Measurements from ENCODE around the gene IFNG.

The IFNG gene

DNA sequence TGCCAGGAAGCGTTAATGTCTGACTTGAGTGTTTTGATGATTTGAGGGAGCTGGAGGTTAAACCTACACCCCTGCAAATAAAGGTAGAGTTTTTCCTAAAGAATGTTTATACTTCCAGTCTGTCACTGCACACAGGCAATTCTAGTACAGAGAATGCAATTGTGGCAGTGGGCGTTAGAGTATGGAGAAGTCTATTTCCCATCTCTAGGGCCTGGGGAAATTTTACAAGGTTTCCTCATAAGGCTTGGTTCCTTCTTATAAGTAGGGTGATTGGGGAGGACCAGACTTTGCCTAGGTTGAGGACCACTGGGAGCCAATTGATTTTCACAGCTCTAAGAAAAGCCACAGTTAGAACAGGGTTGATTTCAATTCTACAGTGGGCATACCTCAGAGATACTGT is 44.3 kb downstream of the IFNG start:
- DNase-seq (ENCODE audit: low spot score) = no peak

DNA sequence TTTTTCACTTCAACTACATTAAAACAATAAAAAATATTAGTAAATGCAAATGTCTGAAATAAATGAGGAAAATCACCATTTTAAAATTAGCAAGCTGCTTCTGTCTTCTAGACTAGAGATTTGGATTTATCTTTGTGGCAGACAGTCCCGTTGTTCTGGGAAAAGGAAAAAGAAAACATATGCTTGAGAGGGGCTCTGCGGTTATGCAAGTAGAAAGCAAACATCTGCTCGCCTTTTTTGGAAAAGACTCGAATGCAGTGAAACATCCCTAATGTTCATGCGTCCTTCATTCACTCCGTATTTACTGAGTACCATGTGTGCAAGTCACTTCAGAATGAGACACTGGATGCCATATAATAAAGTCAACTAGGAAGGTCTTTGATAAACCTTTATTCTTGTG is 44.9 kb downstream of the IFNG start:
- DNase-seq (ENCODE audit: low spot score) = no peak

DNA sequence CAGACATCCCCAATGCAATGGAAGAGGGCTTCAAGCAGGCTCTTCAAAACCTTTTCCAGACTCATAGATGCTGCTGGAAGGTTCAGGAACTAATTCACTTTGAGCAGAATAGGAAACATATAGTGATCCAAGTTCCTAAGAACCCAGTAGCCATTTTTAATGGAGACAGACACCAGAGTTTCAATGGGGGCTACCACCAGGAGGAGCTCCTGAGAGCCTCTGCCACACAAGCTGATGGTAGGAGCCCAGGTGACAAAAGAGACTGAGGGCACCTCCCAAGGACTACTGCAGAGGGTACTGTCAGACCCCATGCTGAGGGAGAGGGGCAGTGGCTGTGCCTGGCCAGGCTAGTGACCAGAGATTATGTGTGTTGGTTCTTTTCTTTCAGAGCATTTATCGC is 45.9 kb downstream of the IFNG start:
- DNase-seq (ENCODE audit: low spot score) = peak; percentile 49

DNA sequence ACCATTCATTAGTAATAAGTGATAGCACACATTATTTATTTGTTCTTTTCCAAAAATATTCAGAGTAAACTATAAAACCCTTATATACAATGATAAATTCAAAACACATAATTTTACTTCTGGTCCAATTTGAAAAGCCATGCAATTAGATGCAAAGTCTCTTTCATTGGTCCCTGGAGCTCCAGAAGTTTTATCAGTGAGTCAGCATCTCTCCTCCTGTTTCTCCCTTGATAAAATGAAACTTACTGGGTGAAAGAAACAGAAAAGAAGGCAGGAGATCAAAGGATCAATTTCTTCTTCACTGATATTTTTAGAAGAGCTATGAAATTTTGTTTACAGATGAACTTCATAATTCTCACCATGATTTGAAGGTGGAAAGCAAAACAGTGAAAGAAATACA is 47.5 kb downstream of the IFNG start:
- no peak for DNase-seq (ENCODE audit: low spot score)

DNA sequence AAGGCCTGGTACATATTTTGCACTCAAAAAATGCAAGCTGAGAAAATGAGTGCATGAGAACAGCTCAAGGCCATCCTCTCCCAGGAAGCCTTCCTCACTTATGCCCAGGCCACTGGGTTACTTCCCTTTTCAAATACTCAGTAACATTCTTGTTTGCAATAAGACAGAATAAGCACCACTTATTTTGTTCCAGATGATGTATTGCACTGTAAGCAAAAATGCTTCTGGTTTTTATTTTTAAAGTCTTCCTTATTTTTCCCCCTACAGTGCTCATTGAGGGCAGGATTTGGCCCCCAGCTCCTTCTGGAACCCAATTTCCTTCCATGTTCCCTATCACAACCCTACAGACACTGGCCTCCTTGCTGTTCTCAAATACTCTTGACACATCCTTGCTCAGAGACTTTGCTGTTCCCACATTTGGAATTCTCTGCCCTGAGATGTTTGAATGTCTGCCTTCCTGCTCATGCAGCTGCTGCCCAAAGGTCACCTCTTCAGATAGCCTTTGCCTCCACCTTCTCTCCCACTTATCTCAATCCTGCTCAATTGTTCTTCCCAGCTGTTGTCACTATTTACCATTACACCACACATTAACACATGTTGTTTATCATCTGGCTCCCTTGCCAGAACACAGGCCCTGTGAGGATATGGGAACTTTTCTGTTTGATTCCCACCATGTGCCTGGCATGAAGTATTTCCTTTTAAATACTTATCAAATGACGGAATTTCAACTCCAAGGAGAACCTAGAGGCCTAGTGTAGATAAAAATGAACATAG is 49.9 kb downstream of the IFNG start:
- DNase-seq (ENCODE audit: low spot score) = no peak

DNA sequence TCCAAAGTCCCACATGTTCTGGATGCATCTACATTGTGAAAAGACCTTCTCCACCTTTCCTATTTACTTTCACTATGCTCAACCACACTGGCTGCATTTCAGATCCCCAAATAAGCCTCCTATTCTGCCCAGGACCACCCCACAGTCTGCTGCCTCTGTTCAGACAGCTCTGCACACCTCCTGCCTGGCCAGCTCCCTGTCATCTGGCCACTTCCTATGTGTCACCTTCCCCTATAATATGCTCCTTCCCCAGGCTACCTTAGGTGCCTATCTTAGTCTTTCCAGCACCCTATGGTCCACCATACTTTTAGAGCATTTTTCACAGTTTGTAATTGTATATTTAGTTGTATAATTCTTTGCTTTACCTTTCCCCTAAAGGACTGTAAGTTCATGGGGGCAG is 50.5 kb downstream of the IFNG start:
- DNase-seq (ENCODE audit: low spot score) = no peak

DNA sequence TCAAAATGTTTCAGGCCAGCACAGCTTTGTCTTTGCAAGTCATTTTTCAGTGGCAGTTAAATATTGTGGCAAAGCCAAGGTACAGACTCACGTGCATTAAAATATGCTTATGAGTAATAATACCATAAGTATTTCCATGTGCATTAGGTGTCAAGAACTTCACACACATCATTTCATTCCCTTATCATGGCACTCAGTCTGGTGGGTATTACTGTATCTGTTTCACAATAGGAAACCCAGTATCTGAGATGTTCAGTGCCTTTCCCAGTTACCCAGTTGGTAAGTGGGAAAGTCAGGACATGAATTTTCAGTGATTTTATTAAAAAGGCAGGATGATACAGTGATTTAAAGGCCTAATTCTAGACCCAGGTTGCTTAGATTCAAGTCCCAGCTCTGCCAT is 52.9 kb downstream of the IFNG start:
- DNase-seq (ENCODE audit: low spot score) = no peak

DNA sequence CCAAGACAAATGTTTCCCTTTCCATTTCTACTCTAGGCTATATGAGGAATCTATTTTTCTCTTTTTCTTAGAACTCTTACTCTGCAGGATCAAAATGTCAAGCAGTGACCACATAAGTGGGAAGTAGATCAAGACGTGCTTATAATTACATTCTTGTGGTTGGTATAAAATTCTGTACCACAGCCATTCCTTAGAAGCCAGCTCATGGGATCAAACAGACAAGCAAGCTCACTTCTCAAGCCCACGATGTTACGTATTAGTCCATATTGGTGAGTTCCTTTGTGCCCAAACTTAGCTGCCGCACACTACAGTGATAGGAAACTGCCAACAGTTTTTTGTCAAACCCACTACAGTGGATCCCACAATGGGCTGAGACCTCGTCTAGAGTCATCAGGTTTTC is 53.4 kb downstream of the IFNG start:
- no peak for DNase-seq (ENCODE audit: low spot score)
